HepG2 (cell line): ENCODE data around the gene NFKBIL1. TPM values are rescaled to one million over a fixed set of nuclear protein-coding genes. Genes with fewer than 3 reads are reported as not detected.
A peak's percentile ranks its signal among the peaks of the same experiment; 100 is the strongest.

ENCODE experiments used
- ARID3A ChIP-seq: IDR thresholded peaks from 2 replicates; pipeline ENCODE4 v1.6.1; 2012; ENCODE audit warnings: low read depth, low read length, improper control_type of control experiment
- EHMT2 ChIP-seq: fragments of 200-600 bp; sonication (generic); IDR thresholded peaks from 2 replicates; pipeline ENCODE4 v1.7.0; 2017; ENCODE audit warnings: antibody characterized with exemption, low read depth, low read length, borderline replicate concordance
- FOSL1 ChIP-seq: sonication (generic); formaldehyde crosslinking; IDR thresholded peaks from 2 replicates; pipeline ENCODE4 v1.9.0; 2021; ENCODE audit warnings: missing genetic modification reagents, borderline replicate concordance
- GFI1 ChIP-seq: sonication (generic); formaldehyde crosslinking; IDR thresholded peaks from 2 replicates; pipeline ENCODE4 v1.5.0; 2020; ENCODE audit warnings: missing genetic modification reagents, mild to moderate bottlenecking, borderline replicate concordance
- HNF1B ChIP-seq: sonication (generic); formaldehyde crosslinking; IDR thresholded peaks from 2 replicates; pipeline ENCODE4 v1.5.1; 2020; ENCODE audit warnings: mild to moderate bottlenecking, moderate library complexity, missing genetic modification reagents
- HOXA7 ChIP-seq: sonication (generic); formaldehyde crosslinking; IDR thresholded peaks from 2 replicates; pipeline ENCODE4 v1.8.1; 2022; ENCODE audit warnings: mild to moderate bottlenecking, missing genetic modification reagents, moderate library complexity
- IKZF4 ChIP-seq: sonication (generic); formaldehyde crosslinking; IDR thresholded peaks from 2 replicates; pipeline ENCODE4 v1.5.1; 2020; ENCODE audit warnings: borderline replicate concordance, mild to moderate bottlenecking, low read depth, missing genetic modification reagents; ENCODE audit errors: not compliant biosample characterization
- MLXIP ChIP-seq: sonication (generic); formaldehyde crosslinking; IDR thresholded peaks from 2 replicates; pipeline ENCODE4 v1.9.0; 2021; ENCODE audit warnings: missing genetic modification reagents, borderline replicate concordance
- MXI1 ChIP-seq: IDR thresholded peaks from 3 replicates; pipeline ENCODE4 v1.6.1; 2012; ENCODE audit warnings: low read depth, low read length, inconsistent platforms, borderline replicate concordance
- NFIB ChIP-seq: sonication (generic); formaldehyde crosslinking; IDR thresholded peaks from 2 replicates; pipeline ENCODE4 v1.9.0; 2021; ENCODE audit warnings: missing genetic modification reagents, mild to moderate bottlenecking, borderline replicate concordance
- NFRKB ChIP-seq: fragments of 450-650 bp; IDR thresholded peaks from 2 replicates; pipeline ENCODE4 v1.6.1; 2017
- PHF20 ChIP-seq: sonication (generic); formaldehyde crosslinking; IDR thresholded peaks from 2 replicates; pipeline ENCODE4 v1.5.0; 2020; ENCODE audit warnings: mild to moderate bottlenecking, missing genetic modification reagents
- SYNCRIP ChIP-seq: fragments of 200-400 bp; formaldehyde crosslinking; IDR thresholded peaks from 2 replicates; pipeline ENCODE4 v1.6.1; 2018; ENCODE audit warnings: mild to moderate bottlenecking, low read depth, low read length; ENCODE audit not compliant: insufficient read depth
- TEF ChIP-seq: sonication (generic); formaldehyde crosslinking; IDR thresholded peaks from 2 replicates; pipeline ENCODE4 v1.5.0; 2020; ENCODE audit warnings: missing genetic modification reagents
- TRAFD1 ChIP-seq: sonication (generic); formaldehyde crosslinking; IDR thresholded peaks from 2 replicates; pipeline ENCODE4 v1.5.1; 2020; ENCODE audit warnings: missing genetic modification reagents, mild to moderate bottlenecking, borderline replicate concordance
- ZBTB14 ChIP-seq: sonication (generic); formaldehyde crosslinking; IDR thresholded peaks from 2 replicates; pipeline ENCODE4 v1.4.0; 2020; ENCODE audit warnings: missing genetic modification reagents
- ZNF282 ChIP-seq: fragments of 450-650 bp; IDR thresholded peaks from 2 replicates; pipeline ENCODE4 v1.6.1; 2018; ENCODE audit not compliant: partially characterized antibody
- ZNF317 ChIP-seq: sonication (generic); formaldehyde crosslinking; IDR thresholded peaks from 2 replicates; pipeline ENCODE4 v1.5.0; 2020; ENCODE audit warnings: mild to moderate bottlenecking, missing genetic modification reagents
- ZNF598 ChIP-seq: sonication (generic); formaldehyde crosslinking; IDR thresholded peaks from 2 replicates; pipeline ENCODE4 v1.5.1; 2020; ENCODE audit warnings: mild to moderate bottlenecking, missing genetic modification reagents, borderline replicate concordance
- polyA plus RNA-seq, 8 experiments: library from polyadenylated mRNA; depleted of rRNA in 3 of 8; stranded (reverse) in 7 of 8; unstranded in 1 of 8; fragments of >200 nt; fragmentation: Illumina TruSeq in 4 of 8; extraction: Trizol in 4 of 8; gene quantifications; 2 replicates each; pipeline versions ENCODE4 v1.2.1 to v1.2.3, GENCODE V29; 2011 to 2016; ENCODE audit warnings: low read depth in 4 of 8, missing spikeins in 1 of 8, mixed read lengths in 1 of 8; ENCODE audit not compliant: insufficient read depth in 1 of 8
- total RNA-seq, 5 experiments: library from RNA; depleted of rRNA; stranded (reverse); fragments of >200 nt; fragmentation: Illumina TruSeq; extraction: Trizol; gene quantifications; 2 replicates each; pipeline ENCODE4 v1.2.3, GENCODE V29; 2016; ENCODE audit warnings: low read depth in 1 of 5

Gene NFKBIL1
- total and polyA plus RNA-seq, 2 of the 13 experiments (the other 11 are each of a cell fraction or from before 2014, with no cell fraction given), result 9.7 to 19.5 TPM

GRCh38 chr6:31580807-31581433, 33.5 kb downstream of the NFKBIL1 start (continued):
- TF ChIP-seq NFIB (no peak), ZNF598 (peak; percentile 33; the same call in 1 of the 2 replicates), EHMT2 (no peak), GFI1 (CRISPR knock-in tag) (no peak), TRAFD1 (CRISPR knock-in tag) (no peak), MXI1 (peak; percentile 63; the same call in 2 of the 3 replicates), ZBTB14 (peak; percentile 59; the same call in 1 of the 2 replicates), NFRKB (no peak), HNF1B (no peak), IKZF4 (CRISPR knock-in tag) (no peak), FOSL1 (CRISPR knock-in tag) (no peak), MLXIP (CRISPR knock-in tag) (no peak), HOXA7 (no peak), SYNCRIP (no peak), TEF (CRISPR knock-in tag) (no peak), ZNF282 (no peak), ARID3A (no peak), PHF20 (peak; percentile 32), ZNF317 (CRISPR knock-in tag) (no peak)
